Fibroblast of villous mesenchyme (primary cell): ENCODE data around the gene GXYLT1. TPM values are rescaled to one million over a fixed set of nuclear protein-coding genes. Genes with fewer than 3 reads are reported as not detected.

Experiments
- DNase-seq: peaks from one replicate; pipeline ENCODE4 v3.0.0-alpha.2; 2010; ENCODE audit warnings: low read depth
- H3K4me3 ChIP-seq: 2 replicates; pipeline ENCODE4 v1.5.1; 2011; ENCODE audit warnings: low read depth, mild to moderate bottlenecking, low read length
- total RNA-seq: library from RNA; depleted of rRNA; stranded (reverse); fragments of >200 nt; gene quantifications from 2 replicates; pipeline ENCODE4 v1.2.3, GENCODE V29; 2012
- TF ChIP-seq, protein P1 (sequence below): IDR thresholded peaks from 2 replicates; pipeline ENCODE4 v1.5.1; 2012; ENCODE audit warnings: low read depth, mild to moderate bottlenecking, low read length; ENCODE audit not compliant: insufficient read depth

The GXYLT1 gene
- total RNA-seq, 1 donor, result 22.0 TPM

DNA sequence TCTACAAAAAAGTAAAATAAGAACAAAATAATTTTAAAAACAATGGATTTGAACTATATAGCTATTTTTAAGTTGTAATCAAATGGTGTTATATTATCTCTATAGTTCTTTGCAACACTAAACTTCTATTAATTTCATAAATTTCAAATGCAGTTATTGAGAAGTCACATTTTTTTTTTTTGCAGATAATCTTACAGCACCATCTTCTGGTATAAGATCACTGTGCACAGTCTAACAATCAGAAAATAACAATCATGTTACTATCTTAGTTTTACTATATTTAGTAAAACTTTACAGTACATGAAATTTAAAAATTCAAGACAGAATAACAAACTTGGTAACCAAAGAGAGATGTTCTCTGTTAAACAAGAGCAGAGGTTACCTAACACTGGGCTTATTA lies 40.6 kb downstream of the GXYLT1 start:
- TF ChIP-seq, protein P1, sequence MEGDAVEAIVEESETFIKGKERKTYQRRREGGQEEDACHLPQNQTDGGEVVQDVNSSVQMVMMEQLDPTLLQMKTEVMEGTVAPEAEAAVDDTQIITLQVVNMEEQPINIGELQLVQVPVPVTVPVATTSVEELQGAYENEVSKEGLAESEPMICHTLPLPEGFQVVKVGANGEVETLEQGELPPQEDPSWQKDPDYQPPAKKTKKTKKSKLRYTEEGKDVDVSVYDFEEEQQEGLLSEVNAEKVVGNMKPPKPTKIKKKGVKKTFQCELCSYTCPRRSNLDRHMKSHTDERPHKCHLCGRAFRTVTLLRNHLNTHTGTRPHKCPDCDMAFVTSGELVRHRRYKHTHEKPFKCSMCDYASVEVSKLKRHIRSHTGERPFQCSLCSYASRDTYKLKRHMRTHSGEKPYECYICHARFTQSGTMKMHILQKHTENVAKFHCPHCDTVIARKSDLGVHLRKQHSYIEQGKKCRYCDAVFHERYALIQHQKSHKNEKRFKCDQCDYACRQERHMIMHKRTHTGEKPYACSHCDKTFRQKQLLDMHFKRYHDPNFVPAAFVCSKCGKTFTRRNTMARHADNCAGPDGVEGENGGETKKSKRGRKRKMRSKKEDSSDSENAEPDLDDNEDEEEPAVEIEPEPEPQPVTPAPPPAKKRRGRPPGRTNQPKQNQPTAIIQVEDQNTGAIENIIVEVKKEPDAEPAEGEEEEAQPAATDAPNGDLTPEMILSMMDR, result peak; percentile 30
- H3K4me3 ChIP-seq, result no peak overlapping the region
- no peak for DNase-seq

DNA sequence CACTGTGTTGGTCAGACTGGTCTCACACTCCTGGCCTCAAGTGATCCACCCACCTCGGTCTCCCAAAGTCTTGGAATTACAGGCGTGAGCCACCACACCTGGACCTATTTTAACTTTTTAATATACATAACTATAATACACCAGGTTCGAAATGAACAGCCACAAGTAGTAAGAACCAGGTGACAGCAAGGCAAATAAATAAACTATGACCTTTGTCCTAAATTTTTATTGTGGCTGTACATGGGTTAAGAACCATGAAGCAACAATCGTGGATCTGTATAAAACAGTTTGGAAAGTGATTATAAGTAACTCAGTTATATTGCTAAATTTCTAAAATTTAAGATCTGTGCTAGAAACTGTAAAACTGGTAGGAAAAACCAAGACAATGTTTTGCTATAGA lies 41.5 kb downstream of the GXYLT1 start:
- DNase-seq, result no peak
- TF ChIP-seq, protein P1, result no peak
- H3K4me3 ChIP-seq, result no peak overlapping the region

DNA sequence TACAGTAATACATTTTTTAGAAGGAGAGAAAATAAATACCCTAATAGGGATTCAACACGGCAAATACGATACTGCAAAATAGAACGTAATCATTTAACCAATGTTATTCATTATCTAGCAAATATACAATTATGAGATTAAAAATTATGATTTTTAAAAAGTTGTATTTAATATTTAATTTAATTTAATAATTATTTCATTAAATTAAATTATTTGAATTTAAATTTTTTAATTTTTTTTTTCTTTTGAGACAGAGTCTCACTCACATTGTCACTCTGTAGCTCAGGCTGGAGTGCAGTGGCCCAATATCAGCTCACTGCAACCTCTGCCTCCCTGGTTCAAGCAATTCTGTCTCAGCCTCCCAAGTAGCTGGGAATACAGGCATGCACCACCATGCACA lies 42.0 kb downstream of the GXYLT1 start:
- no peak overlapping the region for H3K4me3 ChIP-seq
- TF ChIP-seq, protein P1, result no peak
- DNase-seq, result no peak

DNA sequence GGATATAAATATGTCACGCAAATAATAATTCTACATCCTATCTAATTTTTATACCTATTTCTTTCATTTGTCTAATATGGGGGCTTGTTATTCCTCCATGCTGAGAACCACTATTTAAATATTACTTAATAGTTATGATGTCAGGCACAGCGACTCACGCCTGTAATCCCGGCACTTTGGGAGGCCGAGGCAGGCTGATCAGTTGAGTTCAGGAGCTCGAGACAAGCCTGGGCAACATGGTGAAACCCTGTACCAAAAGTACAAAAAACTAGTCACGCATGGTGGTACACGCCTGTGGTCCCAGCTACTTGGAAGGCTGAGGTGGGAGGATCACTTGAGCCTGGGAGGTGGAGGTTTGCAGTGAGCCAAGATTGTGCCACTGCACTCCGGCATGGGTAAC lies 45.2 kb downstream of the GXYLT1 start:
- no peak for DNase-seq
- no peak overlapping the region for H3K4me3 ChIP-seq
- TF ChIP-seq, protein P1, result no peak

DNA sequence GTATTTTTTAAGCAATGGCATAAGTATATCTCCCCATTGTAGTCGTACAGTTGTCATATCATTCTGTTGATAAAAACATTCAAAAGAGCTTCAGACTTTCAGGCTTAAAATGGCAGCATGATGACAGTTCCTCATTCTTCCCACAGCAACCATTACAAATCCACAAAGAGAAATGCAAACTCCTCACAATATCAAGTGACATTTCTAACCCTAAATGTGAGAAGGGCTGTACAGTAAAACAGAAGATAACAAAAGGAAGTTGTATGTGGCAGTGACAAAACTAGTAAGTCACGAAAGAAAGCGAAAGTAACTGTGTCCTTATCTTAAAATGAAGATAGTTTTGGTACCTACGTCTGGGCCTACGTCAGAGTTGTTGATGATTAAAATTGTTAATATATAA lies 46.7 kb downstream of the GXYLT1 start:
- TF ChIP-seq, protein P1, result no peak
- peak; percentile 71 for DNase-seq
- peak overlapping the region; percentile 14 for H3K4me3 ChIP-seq

DNA sequence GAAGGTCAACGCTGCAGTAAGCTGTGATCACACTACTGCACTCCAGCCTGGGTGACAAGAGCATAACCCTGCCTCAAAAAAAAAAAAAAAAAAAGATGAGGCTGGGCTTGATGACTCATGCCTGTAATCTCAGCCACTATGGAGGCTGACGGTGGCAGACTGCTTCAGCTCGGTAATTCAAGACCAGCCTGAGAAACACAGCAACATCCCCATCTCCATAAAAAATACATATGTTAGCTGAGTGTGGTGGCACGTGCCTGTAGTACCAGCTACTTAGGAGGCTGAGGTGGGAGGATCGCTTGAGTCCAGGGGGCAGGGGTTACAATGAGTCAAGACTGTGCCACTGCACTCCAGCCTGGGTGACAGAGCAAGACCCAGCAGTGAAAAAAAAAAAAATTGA lies 50.4 kb downstream of the GXYLT1 start:
- TF ChIP-seq, protein P1, result no peak
- H3K4me3 ChIP-seq, result no peak overlapping the region
- peak; percentile 80 for DNase-seq

DNA sequence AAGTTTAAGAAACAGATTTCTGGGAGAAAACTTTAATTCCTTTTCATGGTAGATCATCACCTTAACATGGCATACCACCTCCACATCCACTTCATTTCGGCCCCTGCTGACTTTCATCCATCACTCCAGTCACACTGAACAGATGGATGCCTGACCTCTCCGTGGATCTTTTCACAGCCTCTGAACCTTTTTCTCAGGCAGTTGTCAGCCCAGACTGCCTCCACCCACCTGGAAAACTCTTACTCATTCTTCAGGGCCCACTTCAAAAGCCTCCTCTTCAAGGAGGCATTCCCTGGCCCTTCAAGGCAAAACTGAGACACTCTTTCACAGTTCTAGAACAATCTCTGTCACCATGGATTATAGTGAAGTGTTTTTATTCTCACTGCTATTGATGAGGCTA lies 52.9 kb downstream of the GXYLT1 start:
- no peak for DNase-seq
- TF ChIP-seq, protein P1, result no peak
- H3K4me3 ChIP-seq, result no peak overlapping the region
